Astrocyte of the cerebellum (primary cell): Measurements from ENCODE around the gene PYGM.

Experiments used
- DNase-seq: peaks from one replicate; pipeline ENCODE4 v3.0.0-alpha.2; 2011; ENCODE audit warnings: low read depth
- H3K4me3 ChIP-seq: 2 replicates; pipeline ENCODE4 v1.5.1; 2011; ENCODE audit warnings: mild to moderate bottlenecking, low read depth, low read length, moderate library complexity
- in situ Hi-C: cut with HindIII; loops from 2 replicates; pipeline ENCODE4 v1.10.0; 2017; ENCODE audit warnings: low sequenced_read_pairs
- TF ChIP-seq, protein P1 (sequence below): IDR thresholded peaks from 2 replicates; pipeline ENCODE4 v1.5.1; 2012; ENCODE audit warnings: low read length, low read depth, moderate library complexity, mild to moderate bottlenecking; ENCODE audit errors: missing control alignments

The PYGM gene

GRCh38 chr11:64796757-64797541, 37.2 kb upstream of the PYGM start:
- TF ChIP-seq, protein P1, sequence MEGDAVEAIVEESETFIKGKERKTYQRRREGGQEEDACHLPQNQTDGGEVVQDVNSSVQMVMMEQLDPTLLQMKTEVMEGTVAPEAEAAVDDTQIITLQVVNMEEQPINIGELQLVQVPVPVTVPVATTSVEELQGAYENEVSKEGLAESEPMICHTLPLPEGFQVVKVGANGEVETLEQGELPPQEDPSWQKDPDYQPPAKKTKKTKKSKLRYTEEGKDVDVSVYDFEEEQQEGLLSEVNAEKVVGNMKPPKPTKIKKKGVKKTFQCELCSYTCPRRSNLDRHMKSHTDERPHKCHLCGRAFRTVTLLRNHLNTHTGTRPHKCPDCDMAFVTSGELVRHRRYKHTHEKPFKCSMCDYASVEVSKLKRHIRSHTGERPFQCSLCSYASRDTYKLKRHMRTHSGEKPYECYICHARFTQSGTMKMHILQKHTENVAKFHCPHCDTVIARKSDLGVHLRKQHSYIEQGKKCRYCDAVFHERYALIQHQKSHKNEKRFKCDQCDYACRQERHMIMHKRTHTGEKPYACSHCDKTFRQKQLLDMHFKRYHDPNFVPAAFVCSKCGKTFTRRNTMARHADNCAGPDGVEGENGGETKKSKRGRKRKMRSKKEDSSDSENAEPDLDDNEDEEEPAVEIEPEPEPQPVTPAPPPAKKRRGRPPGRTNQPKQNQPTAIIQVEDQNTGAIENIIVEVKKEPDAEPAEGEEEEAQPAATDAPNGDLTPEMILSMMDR = no peak
- H3K4me3 ChIP-seq = no peak overlapping the region
- in situ Hi-C loops = no loop called here
- DNase-seq = no peak

GRCh38 chr11:64796047-64796756, 36.4 kb upstream of the PYGM start:
- DNase-seq = no peak
- no peak overlapping the region for H3K4me3 ChIP-seq
- in situ Hi-C loops = no loop called here
- TF ChIP-seq, protein P1 = no peak

DNA sequence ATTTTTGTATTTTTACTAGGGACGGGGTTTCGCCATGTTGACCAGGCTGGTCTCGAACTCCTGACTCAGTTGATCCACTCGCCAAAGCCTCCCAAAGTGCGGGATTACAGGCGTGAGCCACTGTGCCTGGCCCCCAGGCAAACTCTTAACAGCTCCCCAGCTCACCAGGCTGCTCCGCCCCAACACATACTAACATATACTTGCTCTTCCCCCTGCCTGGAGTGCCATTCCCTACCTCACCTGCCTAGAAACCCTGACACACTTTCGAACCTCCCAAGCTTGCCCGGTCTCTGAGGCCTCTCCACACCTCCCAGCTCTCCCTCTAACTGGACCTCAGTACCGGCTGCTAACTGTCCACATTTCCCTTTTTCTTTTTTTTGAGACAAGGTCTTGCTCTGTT, 34.8 kb upstream of the PYGM start:
- DNase-seq = no peak
- TF ChIP-seq, protein P1 = no peak
- in situ Hi-C loops = no loop called here
- no peak overlapping the region for H3K4me3 ChIP-seq

DNA sequence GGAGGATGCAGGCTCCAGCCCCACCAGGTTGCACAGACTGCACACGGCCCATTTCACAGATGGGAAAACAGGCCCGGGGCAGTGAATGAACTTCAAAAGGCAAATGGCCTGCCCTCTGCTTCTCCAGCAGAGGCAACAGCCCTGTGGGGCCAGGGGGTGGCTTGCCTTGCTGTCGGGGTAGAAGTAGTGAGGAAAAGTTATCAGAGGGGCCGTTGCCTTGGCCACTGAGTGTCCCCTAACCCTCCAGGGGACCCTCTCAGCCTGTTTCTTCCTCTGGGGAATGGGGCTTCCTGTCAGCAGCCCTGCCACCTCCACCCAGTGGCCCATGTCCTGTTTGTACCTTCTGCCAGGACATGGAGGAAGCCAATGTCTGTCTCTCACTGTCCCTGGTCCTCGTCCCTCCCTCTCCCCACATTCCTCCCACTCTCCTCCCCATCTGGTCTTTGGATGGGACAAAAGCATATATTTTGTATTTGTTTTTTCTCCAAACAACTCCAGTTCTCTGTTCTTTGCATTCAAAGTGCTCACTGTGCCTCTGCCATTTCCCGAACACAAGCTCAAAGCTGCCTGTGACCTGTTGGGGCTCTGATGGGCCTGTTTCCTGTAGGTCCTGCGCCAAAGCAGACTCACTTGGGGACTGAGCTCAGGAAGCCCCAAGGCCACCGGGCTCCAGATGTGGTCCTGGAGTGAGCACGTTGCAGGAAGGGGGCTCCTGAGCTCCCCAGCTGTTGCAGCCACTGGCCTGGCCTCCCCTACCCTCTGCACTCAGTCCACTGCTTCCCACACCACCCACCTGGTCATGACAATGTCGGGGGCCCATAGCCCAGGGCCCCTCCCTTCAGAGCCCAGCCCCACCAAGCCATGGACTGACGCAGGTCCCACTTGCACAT, 33.7 kb upstream of the PYGM start:
- DNase-seq = no peak
- TF ChIP-seq, protein P1 = no peak
- H3K4me3 ChIP-seq = no peak overlapping the region
- in situ Hi-C loops = no loop called here

GRCh38 chr11:64792482-64792881, 32.7 kb upstream of the PYGM start:
- in situ Hi-C loops = no loop called here
- no peak for DNase-seq
- TF ChIP-seq, protein P1 = no peak
- no peak overlapping the region for H3K4me3 ChIP-seq

- TF ChIP-seq, protein P1 = no peak
- no peak for DNase-seq
- no peak overlapping the region for H3K4me3 ChIP-seq
- in situ Hi-C loops = no loop called here
Observed at GRCh38 chr11:64791781-64792291, 32.1 kb upstream of the PYGM start.
